IMR-90 (cell line): ENCODE data around the gene SLC44A5. TPM values are rescaled to one million over a fixed set of nuclear protein-coding genes. Genes with fewer than 3 reads are reported as not detected.

Source experiments
- ATAC-seq: fragments of 200-7000 bp; cut with Tn5 transposase; 2 replicates; pipeline ENCODE4 v1.9.1; 2020; ENCODE audit warnings: low read depth, mild to moderate bottlenecking, moderate library complexity
- BruUV-seq: library from RNA; stranded (reverse); fragments of 400-500 nt; replicated peaks from 2 replicates; lab custom pipeline; 2021; lab: Mats Ljungman, UMichigan
- CTCF ChIA-PET: fragments of 300-600 bp; formaldehyde crosslinking; extraction: SDS; loops from one replicate; lab custom pipeline; 2021; ENCODE audit warnings: antibody characterized with exemption; lab: Yijun Ruan, JAX
- POLR2A ChIA-PET: fragments of 300-600 bp; sonication (Branson Sonifier 250); formaldehyde crosslinking; loops from one replicate; lab custom pipeline; 2022; ENCODE audit warnings: antibody characterized with exemption; ENCODE audit not compliant: unreplicated experiment; lab: Charles Lee
- DNase-seq: peaks from one replicate; pipeline ENCODE4 v3.0.0; 2013
- H2AFZ ChIP-seq: replicated peaks from 2 replicates; pipeline ENCODE3; 2013; ENCODE audit warnings: low read length, mild to moderate bottlenecking; ENCODE audit not compliant: poor library complexity
- H2AK5ac ChIP-seq: 2 replicates; pipeline ENCODE4 v1.6.1; 2013; ENCODE audit warnings: low read depth, low read length, inconsistent platforms
- H2AK9ac ChIP-seq: replicated peaks from 2 replicates; pipeline ENCODE3; 2013; ENCODE audit warnings: mild to moderate bottlenecking, low read depth, low read length, moderate library complexity; ENCODE audit not compliant: poor library complexity
- H2BK120ac ChIP-seq: 2 replicates; pipeline ENCODE4 v1.6.1; 2013; ENCODE audit warnings: low read depth, low read length, inconsistent platforms
- H2BK15ac ChIP-seq: 3 replicates; pipeline ENCODE4 v1.6.1; 2013; ENCODE audit warnings: low read depth, low read length, inconsistent platforms
- H2BK20ac ChIP-seq: 2 replicates; pipeline ENCODE4 v1.6.1; 2013; ENCODE audit warnings: low read depth, mild to moderate bottlenecking, inconsistent platforms, low read length, moderate library complexity
- H2BK5ac ChIP-seq: 2 replicates; pipeline ENCODE4 v1.6.1; 2013; ENCODE audit warnings: mild to moderate bottlenecking, low read depth, low read length, inconsistent platforms; ENCODE audit not compliant: poor library complexity, severe bottlenecking
- H3K14ac ChIP-seq: replicated peaks from 2 replicates; pipeline ENCODE4 v1.6.1; 2013; ENCODE audit warnings: low read depth, low read length, inconsistent platforms
- H3K18ac ChIP-seq: 2 replicates; pipeline ENCODE4 v1.6.1; 2013; ENCODE audit warnings: low read depth, low read length, control low read depth
- H3K23ac ChIP-seq: 2 replicates; pipeline ENCODE4 v1.6.1; 2013; ENCODE audit warnings: low read depth, low read length, inconsistent platforms
- H3K27ac ChIP-seq: 2 replicates; pipeline ENCODE4 v1.5.1; 2013; ENCODE audit warnings: mild to moderate bottlenecking, control low read depth, low read length; ENCODE audit not compliant: insufficient read depth
- H3K27me3 ChIP-seq: 2 replicates; pipeline ENCODE4 v1.6.1; 2013; ENCODE audit warnings: low read length; ENCODE audit not compliant: control insufficient read depth, insufficient read depth
- H3K36me3 ChIP-seq: 2 replicates; pipeline ENCODE4 v1.6.1; 2013; ENCODE audit warnings: low read length, mixed read lengths; ENCODE audit not compliant: control insufficient read depth, insufficient read depth
- H3K4ac ChIP-seq: 2 replicates; pipeline ENCODE4 v1.6.1; 2013; ENCODE audit warnings: low read depth, low read length, inconsistent platforms
- H3K4me1 ChIP-seq: 2 replicates; pipeline ENCODE4 v1.6.1; 2013; ENCODE audit warnings: low read length, mixed read lengths; ENCODE audit not compliant: control insufficient read depth, insufficient read depth
- H3K4me2 ChIP-seq: 2 replicates; pipeline ENCODE4 v1.6.1; 2013; ENCODE audit warnings: low read depth, mild to moderate bottlenecking, control low read depth, low read length, moderate library complexity
- H3K4me3 ChIP-seq: 2 replicates; pipeline ENCODE4 v1.5.1; 2013; ENCODE audit warnings: low read depth, mild to moderate bottlenecking, control low read depth, low read length, moderate library complexity; ENCODE audit not compliant: insufficient read depth
- H3K56ac ChIP-seq: 2 replicates; pipeline ENCODE4 v1.6.1; 2013; ENCODE audit warnings: low read length, inconsistent platforms; ENCODE audit not compliant: insufficient read depth; ENCODE audit errors: extremely low read depth
- H3K79me1 ChIP-seq, 2 experiments: 2 replicates each; pipeline ENCODE4 v1.6.1; 2013; ENCODE audit warnings: low read length in 2 of 2, inconsistent platforms in 1 of 2, low read depth in 1 of 2
- H3K9ac ChIP-seq: 2 replicates; pipeline ENCODE4 v1.6.1; 2013; ENCODE audit warnings: low read depth, low read length, control low read depth
- H3K9me1 ChIP-seq: 2 replicates; pipeline ENCODE4 v1.6.1; 2013; ENCODE audit warnings: low read length, inconsistent platforms; ENCODE audit not compliant: insufficient read depth
- H3K9me3 ChIP-seq: 2 replicates; pipeline ENCODE4 v1.6.1; 2013; ENCODE audit warnings: low read length; ENCODE audit not compliant: control insufficient read depth, insufficient read depth
- H4K20me1 ChIP-seq: 2 replicates; pipeline ENCODE4 v1.6.1; 2013; ENCODE audit warnings: low read length, inconsistent platforms; ENCODE audit not compliant: insufficient read depth
- H4K5ac ChIP-seq: 2 replicates; pipeline ENCODE4 v1.6.1; 2013; ENCODE audit warnings: mild to moderate bottlenecking, low read depth, low read length, control low read depth
- H4K8ac ChIP-seq, 2 experiments: 2 replicates each; pipeline ENCODE4 v1.6.1; 2013; ENCODE audit warnings: low read depth in 2 of 2, low read length in 2 of 2, control low read depth in 1 of 2, inconsistent platforms in 1 of 2
- H4K91ac ChIP-seq: 2 replicates; pipeline ENCODE4 v1.6.1; 2013; ENCODE audit warnings: low read depth, low read length, inconsistent platforms; ENCODE audit not compliant: insufficient read depth
- CEBPB ChIP-seq: IDR thresholded peaks from 2 replicates; pipeline ENCODE4 v1.6.1; 2012; ENCODE audit warnings: low read depth, low read length, improper control_type of control experiment
- CHD1 ChIP-seq: IDR thresholded peaks from 2 replicates; pipeline ENCODE4 v1.6.1; 2012; ENCODE audit warnings: low read depth, low read length, improper control_type of control experiment
- MAFK ChIP-seq: IDR thresholded peaks from 2 replicates; pipeline ENCODE4 v1.6.1; 2012; ENCODE audit warnings: low read depth, low read length, improper control_type of control experiment
- POLR2A ChIP-seq: IDR thresholded peaks from 2 replicates; pipeline ENCODE4 v1.6.1; 2012; ENCODE audit warnings: mild to moderate bottlenecking, low read depth, low read length
- RFX5 ChIP-seq: IDR thresholded peaks from 2 replicates; pipeline ENCODE4 v1.8.0; 2012; ENCODE audit warnings: low read depth, mild to moderate bottlenecking, low read length, moderate library complexity
- SMC3 ChIP-seq: fragments of 150-350 bp; IDR thresholded peaks from 2 replicates; pipeline ENCODE4 v1.6.1; 2016; ENCODE audit warnings: low read depth, mild to moderate bottlenecking, antibody characterized with exemption, low read length, moderate library complexity
- WGBS, 2 experiments: methylation state at CpG; one replicate each; pipeline versions ENCODE4 v1.1.5 to v1.1.7; 2013; ENCODE audit warnings: missing lambda C conversion rate in 2 of 2; ENCODE audit not compliant: insufficient read length in 1 of 2; ENCODE audit errors: extremely low coverage in 2 of 2; 5-methylcytosine and 5-hydroxymethylcytosine counted together
- dilution Hi-C: fragments of 300-500 bp; cut with HindIII; formaldehyde crosslinking; loops from one replicate; pipeline ENCODE4 v1.14.3; 2018; ENCODE audit warnings: low sequenced_read_pairs; ENCODE audit not compliant: unreplicated experiment
- in situ Hi-C: fragments of 300-500 bp; cut with MboI; formaldehyde crosslinking; loops from 3 replicates; pipeline ENCODE4 v1.14.3; 2019; ENCODE audit warnings: low sequenced_read_pairs, inconsistent platforms, mixed read lengths
- intact Hi-C: fragments of 100-400 bp; cut with micrococcal nuclease; formaldehyde crosslinking; loops from 2 replicates; pipeline ENCODE4 v1.10.0; 2022
- polyA plus RNA-seq, 3 experiments: library from polyadenylated mRNA; depleted of rRNA; stranded (reverse); fragments of >200 nt; gene quantifications; 2 replicates each; pipeline ENCODE4 v1.2.3, GENCODE V29; 2012; ENCODE audit warnings: low replicate concordance in 1 of 3
- total RNA-seq: library from RNA; depleted of rRNA; stranded (reverse); fragments of >200 nt; gene quantifications from 2 replicates; pipeline ENCODE4 v1.2.3, GENCODE V29; 2012
- TF ChIP-seq, protein P1 (sequence below): conservative IDR thresholded peaks from 2 replicates; pipeline ENCODE4 v1.5.1; 2012; ENCODE audit warnings: mild to moderate bottlenecking, low read depth, low read length, improper control_type of control experiment
- TF ChIP-seq, protein P2 (sequence below): fragments of 150-350 bp; IDR thresholded peaks from 2 replicates; pipeline ENCODE4 v1.6.1; 2016; ENCODE audit warnings: low read depth, mild to moderate bottlenecking, low read length, moderate library complexity, borderline replicate concordance
- TF ChIP-seq, protein P3 (sequence below): fragments of 150-350 bp; IDR thresholded peaks from 2 replicates; pipeline ENCODE4 v1.6.1; 2017; ENCODE audit warnings: mild to moderate bottlenecking, antibody characterized with exemption, low read length, low read depth

SLC44A5 gene
- total and polyA plus RNA-seq, 2 of the 4 experiments (the other 2 are of a cell fraction): under 0.01 TPM; not detected in 1

DNA sequence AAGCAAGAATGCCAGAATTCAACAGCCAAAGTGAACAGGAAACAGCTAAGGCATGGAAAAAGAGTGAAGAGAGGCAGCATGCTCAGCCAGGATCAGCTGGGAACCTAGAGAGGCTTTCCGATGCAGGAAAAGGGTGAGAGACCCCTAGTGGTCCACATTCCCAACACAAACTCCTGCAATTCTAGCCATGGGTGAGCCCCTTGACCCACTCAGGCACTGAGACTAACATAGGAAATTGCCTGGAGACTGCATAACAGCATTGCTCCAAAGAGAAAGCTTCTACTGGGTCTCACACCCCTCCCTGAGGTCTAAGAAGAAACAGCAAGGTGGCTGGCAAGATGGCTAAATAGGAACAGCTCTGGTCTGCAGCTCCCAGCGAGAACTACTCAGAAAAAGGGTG is 353.5 kb downstream of the SLC44A5 start:
- no peak overlapping the region for H3K23ac ChIP-seq
- no peak overlapping the region for H3K4me3 ChIP-seq
- H3K9me3 ChIP-seq: no peaks in the 10 kb centered on the region
- no peak overlapping the region for H3K27ac ChIP-seq
- H3K79me1 ChIP-seq: no peaks in the 10 kb centered on the region
- ChIA-PET CTCF (no interaction called here), POLR2A (no interaction called here)
- H3K4ac ChIP-seq: no peak overlapping the region
- WGBS, 2 experiments: no CpG with 5 or more reads among the region's 2 CpGs
- no peak overlapping the region for H3K18ac ChIP-seq
- no peaks in the 10 kb centered on the region for H4K20me1 ChIP-seq
- no peak overlapping the region for H4K8ac ChIP-seq
- no peak overlapping the region for H2BK5ac ChIP-seq
- BruUV-seq: no TSS peak
- no peak overlapping the region for H4K91ac ChIP-seq
- no peaks in the 10 kb centered on the region for H3K9me1 ChIP-seq
- dilution Hi-C loops: no loop called here
- no peak overlapping the region for H2BK15ac ChIP-seq
- in situ Hi-C loops: no loop called here
- TF ChIP-seq SMC3 (no peak), MAFK (no peak), RFX5 (no peak), POLR2A (no peak), CHD1 (no peak), CEBPB (no peak)
- TF ChIP-seq, protein P1, sequence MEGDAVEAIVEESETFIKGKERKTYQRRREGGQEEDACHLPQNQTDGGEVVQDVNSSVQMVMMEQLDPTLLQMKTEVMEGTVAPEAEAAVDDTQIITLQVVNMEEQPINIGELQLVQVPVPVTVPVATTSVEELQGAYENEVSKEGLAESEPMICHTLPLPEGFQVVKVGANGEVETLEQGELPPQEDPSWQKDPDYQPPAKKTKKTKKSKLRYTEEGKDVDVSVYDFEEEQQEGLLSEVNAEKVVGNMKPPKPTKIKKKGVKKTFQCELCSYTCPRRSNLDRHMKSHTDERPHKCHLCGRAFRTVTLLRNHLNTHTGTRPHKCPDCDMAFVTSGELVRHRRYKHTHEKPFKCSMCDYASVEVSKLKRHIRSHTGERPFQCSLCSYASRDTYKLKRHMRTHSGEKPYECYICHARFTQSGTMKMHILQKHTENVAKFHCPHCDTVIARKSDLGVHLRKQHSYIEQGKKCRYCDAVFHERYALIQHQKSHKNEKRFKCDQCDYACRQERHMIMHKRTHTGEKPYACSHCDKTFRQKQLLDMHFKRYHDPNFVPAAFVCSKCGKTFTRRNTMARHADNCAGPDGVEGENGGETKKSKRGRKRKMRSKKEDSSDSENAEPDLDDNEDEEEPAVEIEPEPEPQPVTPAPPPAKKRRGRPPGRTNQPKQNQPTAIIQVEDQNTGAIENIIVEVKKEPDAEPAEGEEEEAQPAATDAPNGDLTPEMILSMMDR: no peak
- TF ChIP-seq, protein P2, sequence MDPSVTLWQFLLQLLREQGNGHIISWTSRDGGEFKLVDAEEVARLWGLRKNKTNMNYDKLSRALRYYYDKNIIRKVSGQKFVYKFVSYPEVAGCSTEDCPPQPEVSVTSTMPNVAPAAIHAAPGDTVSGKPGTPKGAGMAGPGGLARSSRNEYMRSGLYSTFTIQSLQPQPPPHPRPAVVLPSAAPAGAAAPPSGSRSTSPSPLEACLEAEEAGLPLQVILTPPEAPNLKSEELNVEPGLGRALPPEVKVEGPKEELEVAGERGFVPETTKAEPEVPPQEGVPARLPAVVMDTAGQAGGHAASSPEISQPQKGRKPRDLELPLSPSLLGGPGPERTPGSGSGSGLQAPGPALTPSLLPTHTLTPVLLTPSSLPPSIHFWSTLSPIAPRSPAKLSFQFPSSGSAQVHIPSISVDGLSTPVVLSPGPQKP: no peak
- TF ChIP-seq, protein P3, sequence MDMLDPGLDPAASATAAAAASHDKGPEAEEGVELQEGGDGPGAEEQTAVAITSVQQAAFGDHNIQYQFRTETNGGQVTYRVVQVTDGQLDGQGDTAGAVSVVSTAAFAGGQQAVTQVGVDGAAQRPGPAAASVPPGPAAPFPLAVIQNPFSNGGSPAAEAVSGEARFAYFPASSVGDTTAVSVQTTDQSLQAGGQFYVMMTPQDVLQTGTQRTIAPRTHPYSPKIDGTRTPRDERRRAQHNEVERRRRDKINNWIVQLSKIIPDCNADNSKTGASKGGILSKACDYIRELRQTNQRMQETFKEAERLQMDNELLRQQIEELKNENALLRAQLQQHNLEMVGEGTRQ: no peak
- H3K4me2 ChIP-seq: no peak overlapping the region
- no peak overlapping the region for H2BK120ac ChIP-seq
- no peak overlapping the region for H3K9ac ChIP-seq
- H3K14ac ChIP-seq: no peak overlapping the region
- no peaks in the 10 kb centered on the region for H3K27me3 ChIP-seq
- intact Hi-C loops: no loop called here
- DNase-seq: no peak
- H2BK20ac ChIP-seq: no peak overlapping the region
- no peak overlapping the region for H4K5ac ChIP-seq
- no peak overlapping the region for H3K56ac ChIP-seq
- ATAC-seq: no peak
- H2AFZ ChIP-seq: no peak overlapping the region
- H2AK9ac ChIP-seq: no peak overlapping the region
- no peak overlapping the region for H2AK5ac ChIP-seq
- H3K36me3 ChIP-seq: no peaks in the 10 kb centered on the region
- no peaks in the 10 kb centered on the region for H3K4me1 ChIP-seq
